ENCODE results near the gene CGN. TPM values are rescaled to one million over a fixed set of nuclear protein-coding genes. Genes with fewer than 3 reads are reported as not detected.

Gene CGN
- total RNA-seq, 1 experiment from 2014 or later, result 147 TPM

DNA sequence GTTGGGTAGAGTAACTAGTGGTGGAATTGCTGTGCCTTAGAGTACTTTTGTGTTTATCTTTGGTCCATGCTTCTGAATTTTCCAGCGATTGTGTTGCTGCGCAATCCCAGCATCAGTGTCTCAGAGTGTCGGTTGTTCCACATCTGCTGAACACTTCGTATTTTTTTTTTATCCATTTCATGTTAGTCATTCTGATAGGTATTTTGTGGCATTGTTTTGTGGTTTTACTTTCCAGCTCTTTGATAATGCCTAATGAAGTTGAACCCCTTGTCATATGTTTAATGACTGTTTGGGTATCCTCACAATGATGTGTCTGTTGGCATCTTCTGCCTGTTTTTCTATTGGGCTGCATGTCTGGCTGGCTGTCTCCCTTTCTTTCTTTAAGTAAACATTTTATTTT is 42.5 kb downstream of the CGN start:
- POLR2A ChIA-PET, result no interaction called here

DNA sequence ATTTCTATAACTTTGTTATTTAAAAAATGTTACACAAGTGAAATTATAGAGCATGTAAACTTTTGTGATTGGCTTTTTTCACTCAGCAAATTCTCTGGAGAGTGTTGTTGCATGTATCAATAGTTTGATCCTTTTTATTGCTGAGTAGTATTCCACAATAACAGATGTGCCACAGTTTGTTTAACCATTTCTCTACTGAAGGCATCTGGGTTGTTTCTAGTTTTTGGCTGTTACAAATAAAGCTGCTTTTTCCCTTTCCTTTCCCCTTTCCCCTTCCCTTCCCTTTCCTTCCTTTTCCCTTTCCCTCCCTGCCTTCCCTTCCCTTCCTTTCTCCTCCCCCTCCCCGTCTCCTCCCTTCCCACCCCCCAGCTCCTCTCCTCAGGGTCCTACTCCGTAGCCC is 44.9 kb downstream of the CGN start:
- peaks cover 5% of the 10 kb centered on the region for H3K4me1 Mint-ChIP-seq (ENCODE audit: low read depth, unreplicated experiment)
- peaks cover 45% of the 10 kb centered on the region for H3K36me3 Mint-ChIP-seq (ENCODE audit: insufficient read depth, unreplicated experiment)
- POLR2A ChIA-PET, result no interaction called here
- no peaks in the 10 kb centered on the region; the same call in 1 of the 2 replicates for H3K36me3 ChIP-seq (ENCODE audit: control insufficient read depth, insufficient read depth, low read length)
- no peaks in the 10 kb centered on the region for H3K27me3 ChIP-seq (replicated peaks; ENCODE audit: control insufficient read depth, insufficient read depth, low read length)
- H3K27me3 Mint-ChIP-seq (ENCODE audit: insufficient read depth, unreplicated experiment), result no peaks in the 10 kb centered on the region
- intact Hi-C loops (cut with micrococcal nuclease; ENCODE audit: unreplicated experiment), result no loop called here
- TF ChIP-seq, protein P1, sequence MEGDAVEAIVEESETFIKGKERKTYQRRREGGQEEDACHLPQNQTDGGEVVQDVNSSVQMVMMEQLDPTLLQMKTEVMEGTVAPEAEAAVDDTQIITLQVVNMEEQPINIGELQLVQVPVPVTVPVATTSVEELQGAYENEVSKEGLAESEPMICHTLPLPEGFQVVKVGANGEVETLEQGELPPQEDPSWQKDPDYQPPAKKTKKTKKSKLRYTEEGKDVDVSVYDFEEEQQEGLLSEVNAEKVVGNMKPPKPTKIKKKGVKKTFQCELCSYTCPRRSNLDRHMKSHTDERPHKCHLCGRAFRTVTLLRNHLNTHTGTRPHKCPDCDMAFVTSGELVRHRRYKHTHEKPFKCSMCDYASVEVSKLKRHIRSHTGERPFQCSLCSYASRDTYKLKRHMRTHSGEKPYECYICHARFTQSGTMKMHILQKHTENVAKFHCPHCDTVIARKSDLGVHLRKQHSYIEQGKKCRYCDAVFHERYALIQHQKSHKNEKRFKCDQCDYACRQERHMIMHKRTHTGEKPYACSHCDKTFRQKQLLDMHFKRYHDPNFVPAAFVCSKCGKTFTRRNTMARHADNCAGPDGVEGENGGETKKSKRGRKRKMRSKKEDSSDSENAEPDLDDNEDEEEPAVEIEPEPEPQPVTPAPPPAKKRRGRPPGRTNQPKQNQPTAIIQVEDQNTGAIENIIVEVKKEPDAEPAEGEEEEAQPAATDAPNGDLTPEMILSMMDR (IDR thresholded peaks at IDR 0.05; ENCODE audit: insufficient read depth in 1 of 2, low read depth in 1 of 2, low read length in 1 of 2, severe bottlenecking in 1 of 2, unreplicated experiment in 1 of 2), result no peak
- no peak overlapping the region for H3K4me3 ChIP-seq (ENCODE audit: low read depth, low read length)
- H3K9me3 Mint-ChIP-seq (ENCODE audit: unreplicated experiment), result no peaks in the 10 kb centered on the region
- H3K4me1 ChIP-seq, result peaks cover 12% of the 10 kb centered on the region; the same call in 1 of the 2 replicates
- H3K4me3 Mint-ChIP-seq (ENCODE audit: unreplicated experiment), result no peak overlapping the region
- no peaks in the 10 kb centered on the region for H3K9me3 ChIP-seq
- CTCF ChIA-PET, result no interaction called here
- no peak overlapping the region for H3K27ac Mint-ChIP-seq (ENCODE audit: unreplicated experiment)
- BruUV-seq (replicated peaks), result no TSS peak
- no peak for DNase-seq

More for the DNA sequence above, 42.5 kb downstream of the CGN start:
- Histone ChIP-seq H3K4me3 (ENCODE audit: low read depth, low read length) (no peak overlapping the region), H3K4me1 (peaks cover 34% of the 10 kb centered on the region), H3K36me3 (ENCODE audit: control insufficient read depth, insufficient read depth, low read length) (no peaks in the 10 kb centered on the region; the same call in 1 of the 2 replicates), H3K27me3 (replicated peaks; ENCODE audit: control insufficient read depth, insufficient read depth, low read length) (no peaks in the 10 kb centered on the region), H3K9me3 (no peaks in the 10 kb centered on the region)
- no peaks in the 10 kb centered on the region for H3K9me3 Mint-ChIP-seq (ENCODE audit: unreplicated experiment)
- peaks cover 20% of the 10 kb centered on the region for H3K4me1 Mint-ChIP-seq (ENCODE audit: low read depth, unreplicated experiment)
- CTCF ChIA-PET, result no interaction called here
- TF ChIP-seq, protein P1 (IDR thresholded peaks at IDR 0.05; ENCODE audit: insufficient read depth in 1 of 2, low read depth in 1 of 2, low read length in 1 of 2, severe bottlenecking in 1 of 2, unreplicated experiment in 1 of 2), result no peak
- intact Hi-C loops (cut with micrococcal nuclease; ENCODE audit: unreplicated experiment), result no loop called here
- no TSS peak for BruUV-seq (replicated peaks)
- DNase-seq, result no peak
- H3K27ac Mint-ChIP-seq (ENCODE audit: unreplicated experiment), result no peak overlapping the region
- H3K27me3 Mint-ChIP-seq (ENCODE audit: insufficient read depth, unreplicated experiment), result no peaks in the 10 kb centered on the region
- H3K4me3 Mint-ChIP-seq (ENCODE audit: unreplicated experiment), result no peak overlapping the region
- H3K36me3 Mint-ChIP-seq (ENCODE audit: insufficient read depth, unreplicated experiment), result peaks cover 58% of the 10 kb centered on the region

DNA sequence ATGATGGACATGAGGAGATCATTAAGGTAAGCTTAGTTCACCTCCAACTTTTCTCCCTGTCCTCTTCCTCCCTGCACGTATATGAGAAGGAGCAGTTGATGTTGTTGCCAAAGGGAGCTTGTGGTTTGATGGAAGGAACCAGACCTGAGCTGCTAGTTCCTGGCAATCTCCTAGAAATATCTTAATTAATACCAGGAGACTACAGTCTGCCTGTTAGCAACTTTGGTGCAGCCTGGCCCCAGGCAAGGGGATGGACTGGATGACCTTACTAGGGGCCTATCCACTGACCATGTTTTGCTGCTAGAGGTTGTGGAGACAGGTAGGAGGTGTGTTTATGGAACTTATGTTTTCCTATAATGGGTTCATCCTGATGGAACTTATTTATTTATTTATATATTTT is 51.5 kb downstream of the CGN start:
- DNase-seq, result no peak
- BruUV-seq (replicated peaks), result no TSS peak
- H3K27ac Mint-ChIP-seq (ENCODE audit: unreplicated experiment), result no peak overlapping the region
- H3K36me3 Mint-ChIP-seq (ENCODE audit: insufficient read depth, unreplicated experiment), result peaks cover 47% of the 10 kb centered on the region
- H3K9me3 ChIP-seq, result no peaks in the 10 kb centered on the region
- no peaks in the 10 kb centered on the region; the same call in 1 of the 2 replicates for H3K36me3 ChIP-seq (ENCODE audit: control insufficient read depth, insufficient read depth, low read length)
- TF ChIP-seq, protein P1 (IDR thresholded peaks at IDR 0.05; ENCODE audit: insufficient read depth in 1 of 2, low read depth in 1 of 2, low read length in 1 of 2, severe bottlenecking in 1 of 2, unreplicated experiment in 1 of 2), result no peak
- ChIA-PET POLR2A (no interaction called here), CTCF (no interaction called here)
- H3K4me1 ChIP-seq, result 0 out of 2 replicates have a peak, but pooled peaks cover 4% of the 10 kb centered on the region
- no peaks in the 10 kb centered on the region for H3K9me3 Mint-ChIP-seq (ENCODE audit: unreplicated experiment)
- H3K27me3 ChIP-seq (replicated peaks; ENCODE audit: control insufficient read depth, insufficient read depth, low read length), result no peaks in the 10 kb centered on the region
- no peak overlapping the region for H3K4me3 Mint-ChIP-seq (ENCODE audit: unreplicated experiment)
- no peaks in the 10 kb centered on the region for H3K27me3 Mint-ChIP-seq (ENCODE audit: insufficient read depth, unreplicated experiment)
- intact Hi-C loops (cut with micrococcal nuclease; ENCODE audit: unreplicated experiment), result no loop called here
- H3K4me3 ChIP-seq (ENCODE audit: low read depth, low read length), result no peak overlapping the region
- H3K4me1 Mint-ChIP-seq (ENCODE audit: low read depth, unreplicated experiment), result peaks cover 7% of the 10 kb centered on the region

Measured in Caco-2 (cell line).